Activated T-helper 1 cell treated with Interleukin-2 at 50 U/mL for 16 hours (primary cell): ENCODE results near the gene KLHL29.
A peak's percentile ranks its signal among the peaks of the same experiment; 100 is the strongest.
"Not testable (repeated sequence)": the region's sequence is repeated elsewhere in the genome, so short reads cannot be mapped to it uniquely, and the experiment has no call there.

ENCODE experiments used
- DNase-seq: peaks from one replicate; pipeline ENCODE4 v3.0.0-alpha.2; 2020; ENCODE audit warnings: low read depth

Gene KLHL29

GRCh38 chr2:23384551-23385343, at the start of gene KLHL29:
Gene KLHL29 (plus strand): TSS chr2:23385179. CDS start chr2:23562197, 177,018 bp downstream.
- peak; percentile 54 for DNase-seq

GRCh38 chr2:23335550-23335949, 49.4 kb upstream of the KLHL29 start:
- no peak for DNase-seq

- no peak for DNase-seq
Observed at GRCh38 chr2:23342075-23342474, 42.9 kb upstream of the KLHL29 start.

- no peak for DNase-seq
Observed at GRCh38 chr2:23346029-23346428, 39.0 kb upstream of the KLHL29 start.

- DNase-seq = no peak
Observed at GRCh38 chr2:23346781-23347180, 38.2 kb upstream of the KLHL29 start.

- DNase-seq = no peak
Observed at GRCh38 chr2:23347471-23348092, 37.4 kb upstream of the KLHL29 start.

- not testable (repeated sequence) for DNase-seq
Observed at GRCh38 chr2:23348093-23348481, 36.9 kb upstream of the KLHL29 start.

GRCh38 chr2:23349508-23349907, 35.5 kb upstream of the KLHL29 start:
- DNase-seq = no peak

GRCh38 chr2:23350041-23350791, 34.8 kb upstream of the KLHL29 start:
- DNase-seq = no peak

- no peak for DNase-seq
Observed at GRCh38 chr2:23350792-23351355, 34.1 kb upstream of the KLHL29 start.

GRCh38 chr2:23351388-23352141, 33.4 kb upstream of the KLHL29 start:
- peak; percentile 1 for DNase-seq

GRCh38 chr2:23354554-23354953, 30.4 kb upstream of the KLHL29 start:
- no peak for DNase-seq

- DNase-seq = no peak
Observed at GRCh38 chr2:23355001-23355400, 30.0 kb upstream of the KLHL29 start.

GRCh38 chr2:23356711-23357110, 28.3 kb upstream of the KLHL29 start:
- no peak for DNase-seq

GRCh38 chr2:23359631-23360567, 25.1 kb upstream of the KLHL29 start:
- no peak for DNase-seq

- DNase-seq = no peak
Observed at GRCh38 chr2:23360571-23361125, 24.3 kb upstream of the KLHL29 start.

- DNase-seq = no peak
Observed at GRCh38 chr2:23361152-23361551, 23.8 kb upstream of the KLHL29 start.

GRCh38 chr2:23363268-23363667, 21.7 kb upstream of the KLHL29 start:
- no peak for DNase-seq

- DNase-seq = no peak
Observed at GRCh38 chr2:23363831-23364230, 21.1 kb upstream of the KLHL29 start.

- DNase-seq = no peak
Observed at GRCh38 chr2:23366720-23367119, 18.3 kb upstream of the KLHL29 start.
